ENCODE measurements around the gene HEXD.
"Not testable (repeated sequence)": the region's sequence is repeated elsewhere in the genome, so short reads cannot be mapped to it uniquely, and the experiment has no call there.

Gene HEXD

DNA sequence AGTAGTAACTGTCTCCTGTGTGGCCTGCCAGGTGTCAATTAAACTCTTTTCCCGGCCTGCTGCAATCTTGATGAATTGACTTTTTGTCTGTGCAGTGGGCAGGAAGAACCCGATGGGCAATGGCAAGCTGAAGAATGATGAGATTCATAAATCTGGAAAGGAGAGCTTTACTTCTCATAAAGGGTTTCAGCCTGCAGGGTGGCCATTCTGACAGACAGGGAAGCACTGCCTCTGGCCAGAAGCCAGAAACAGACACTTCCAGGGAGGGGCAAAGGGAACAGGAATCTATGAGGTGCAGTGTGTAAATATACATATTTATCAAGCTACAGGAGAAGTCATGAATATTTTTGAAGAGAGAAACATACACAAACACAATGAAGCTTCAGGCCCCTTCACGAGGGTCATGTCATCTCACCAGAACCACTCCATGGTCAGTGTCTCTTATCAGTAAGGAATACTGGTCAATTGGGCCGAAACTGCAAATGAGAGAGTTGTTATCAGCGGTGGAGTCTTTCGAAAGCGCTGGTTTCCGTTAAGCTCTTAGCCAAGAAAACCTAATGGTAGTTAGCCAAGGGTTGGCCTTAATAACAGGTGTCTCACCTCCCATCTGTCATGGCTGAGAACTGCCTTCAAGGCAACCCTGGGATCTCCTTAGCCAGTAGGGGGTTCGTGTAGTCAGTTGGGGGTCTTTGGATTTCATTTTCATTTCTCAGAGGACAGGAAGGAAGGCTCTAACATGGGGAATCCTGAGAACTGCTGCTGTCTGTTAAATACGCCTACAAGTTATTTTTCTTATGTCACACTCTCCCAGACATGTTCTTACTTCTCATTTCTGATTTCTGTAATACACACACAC is 39.2 kb downstream of the HEXD start:
- DNase-seq (ENCODE audit: low read depth): no peak
- TF ChIP-seq CTCF (IDR thresholded peaks at IDR 0.05; ENCODE audit: insufficient read depth, low read depth, low read length, missing control alignments): no peak

GRCh38 chr17:82457929-82458178 is 39.7 kb downstream of the HEXD start:
- DNase-seq (ENCODE audit: low read depth): no peak
- TF ChIP-seq CTCF (IDR thresholded peaks at IDR 0.05; ENCODE audit: insufficient read depth, low read depth, low read length, missing control alignments): no peak
- peak overlapping the region; percentile 77 for H3K4me3 ChIP-seq (ENCODE audit: low read depth, low read length)

More for the DNA sequence above, 39.2 kb downstream of the HEXD start:
- H3K4me3 ChIP-seq (ENCODE audit: low read depth, low read length): peak overlapping the region; percentile 77

GRCh38 chr17:82458179-82458884 is 40.2 kb downstream of the HEXD start, which contains the start of gene NARF:
NARF (plus strand) TSS chr17:82458741; CDS start chr17:82458804, 63 bp downstream.
- no peak for TF ChIP-seq CTCF (IDR thresholded peaks at IDR 0.05; ENCODE audit: insufficient read depth, low read depth, low read length, missing control alignments)
- peak; percentile 99 for DNase-seq (ENCODE audit: low read depth)
- H3K4me3 ChIP-seq (ENCODE audit: low read depth, low read length): peak within 1 kb of the TSS; percentile 82

DNA sequence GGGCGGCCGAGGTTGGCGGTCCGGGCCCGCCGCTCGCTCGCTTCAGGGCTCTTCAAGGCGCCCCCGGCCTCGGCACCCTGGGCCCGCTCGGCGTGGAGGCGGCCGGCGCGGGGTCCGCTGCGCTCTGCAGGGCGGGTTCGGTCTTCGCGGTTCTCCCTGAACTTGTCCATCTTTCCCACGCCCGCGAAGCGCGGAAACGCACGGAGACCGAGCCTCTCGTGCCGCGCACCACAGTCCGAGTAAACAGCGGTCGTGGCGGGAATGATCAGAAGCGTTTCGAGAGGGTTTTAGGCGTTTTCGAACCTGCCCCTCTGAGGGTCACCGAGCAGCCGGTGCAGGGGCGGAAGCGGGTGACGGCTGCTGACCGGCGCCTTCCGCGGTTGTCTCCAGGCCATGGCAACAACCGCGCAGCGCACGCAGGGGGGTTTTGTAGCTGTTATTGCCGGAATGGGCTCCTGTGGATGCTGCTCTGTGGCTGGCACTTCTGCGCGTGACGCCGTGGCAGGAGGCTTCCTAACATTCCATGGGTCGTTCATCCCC is 40.8 kb downstream of the HEXD start:
- DNase-seq (ENCODE audit: low read depth): peak; percentile 65
- H3K4me3 ChIP-seq (ENCODE audit: low read depth, low read length): peak overlapping the region; percentile 82
- no peak for TF ChIP-seq CTCF (IDR thresholded peaks at IDR 0.05; ENCODE audit: insufficient read depth, low read depth, low read length, missing control alignments)

- DNase-seq (ENCODE audit: low read depth): not testable (repeated sequence)
These were observed 41.8 kb downstream of the HEXD start for GRCh38 chr17:82459936-82460335.

DNA sequence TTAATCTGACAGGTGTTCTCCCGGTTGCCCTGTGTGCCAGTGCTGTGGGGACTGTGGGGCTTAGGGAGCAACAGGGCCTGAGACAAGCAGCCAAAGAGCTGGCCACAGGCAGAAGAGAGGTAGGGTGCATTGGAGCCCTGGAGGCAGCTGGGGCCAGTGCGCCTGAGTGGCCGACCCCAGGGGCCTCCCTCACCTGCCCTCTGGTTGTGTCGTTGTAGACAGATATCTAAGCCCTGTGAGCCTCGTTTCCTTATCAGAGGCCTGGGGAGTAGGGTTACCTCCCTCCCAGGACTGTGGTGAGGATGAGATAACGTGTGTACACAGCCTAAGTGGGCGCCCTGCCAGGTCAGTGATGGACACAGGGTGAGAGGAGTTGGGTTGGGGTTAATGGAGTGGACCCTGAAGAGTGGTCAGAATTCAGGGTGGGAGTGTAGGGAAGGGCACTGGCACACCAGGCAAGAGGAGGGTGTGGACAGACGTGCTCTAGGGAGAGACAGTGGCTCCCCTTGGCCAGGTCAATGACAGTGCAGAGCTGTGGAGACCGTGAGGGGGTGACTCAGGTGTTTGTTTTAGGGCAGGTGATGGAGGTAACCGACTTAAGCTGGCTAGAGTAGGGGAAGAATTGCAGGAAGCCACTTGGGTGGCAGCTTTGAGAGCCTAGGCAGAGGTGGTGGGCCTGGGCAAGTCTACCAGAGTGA is 43.8 kb downstream of the HEXD start:
- DNase-seq (ENCODE audit: low read depth): no peak
- no peak overlapping the region for H3K4me3 ChIP-seq (ENCODE audit: low read depth, low read length)
- no peak for TF ChIP-seq CTCF (IDR thresholded peaks at IDR 0.05; ENCODE audit: insufficient read depth, low read depth, low read length, missing control alignments)

More at GRCh38 chr17:82459936-82460335, 41.8 kb downstream of the HEXD start:
- H3K4me3 ChIP-seq (ENCODE audit: low read depth, low read length): not testable (repeated sequence)

- no peak for TF ChIP-seq CTCF (IDR thresholded peaks at IDR 0.05; ENCODE audit: insufficient read depth, low read depth, low read length, missing control alignments)
These were observed 45.2 kb downstream of the HEXD start for GRCh38 chr17:82463391-82463790.

More at GRCh38 chr17:82463391-82463790, 45.2 kb downstream of the HEXD start:
- H3K4me3 ChIP-seq (ENCODE audit: low read depth, low read length): no peak overlapping the region
- no peak for DNase-seq (ENCODE audit: low read depth)

All from GM12865 (cell line).